Colonic mucosa (tissue), 4 donors: ENCODE data around the gene PAGR1. TPM values are rescaled to one million over a fixed set of nuclear protein-coding genes. Genes with fewer than 3 reads are reported as not detected.

Experiments used
- DNase-seq: peaks from one replicate; pipeline ENCODE4 v3.0.0-alpha.2; 2020
- H3K27ac ChIP-seq: fragments of 200-600 bp; one replicate; pipeline ENCODE4 v1.8.0; 2021
- H3K27me3 ChIP-seq: fragments of 200-600 bp; one replicate; pipeline ENCODE4 v1.8.0; 2021
- H3K36me3 ChIP-seq: fragments of 200-600 bp; one replicate; pipeline ENCODE4 v1.8.0; 2021
- H3K4me1 ChIP-seq: fragments of 200-600 bp; one replicate; pipeline ENCODE4 v1.8.0; 2021; ENCODE audit warnings: mild to moderate bottlenecking
- H3K4me3 ChIP-seq: fragments of 200-600 bp; one replicate; pipeline ENCODE4 v1.8.0; 2021
- H3K9ac ChIP-seq, 2 donors: one replicate each; pipeline ENCODE4 v1.7.0; 2013; ENCODE audit warnings: control low read depth in 2 of 2, low read depth in 2 of 2, low read length in 2 of 2
- H3K9me3 ChIP-seq: fragments of 200-600 bp; one replicate; pipeline ENCODE4 v1.8.0; 2021
- intact Hi-C: fragments of 100-400 bp; cut with DNase I; formaldehyde crosslinking; loops from one replicate; pipeline ENCODE4 v1.14.1; 2022
- total RNA-seq, 2 donors: library from RNA; stranded (reverse); fragmentation: NEBNext Ultra II Directional in 1 of 2; extraction: Animal tissue kit (Norgen Biotek cat#: 25700) in 1 of 2; gene quantifications; one replicate each; pipeline ENCODE4 v1.2.1, GENCODE V29; 2021
- TF ChIP-seq, protein P1 (sequence below): fragments of 200-600 bp; IDR thresholded peaks from one replicate; pipeline ENCODE4 v1.8.0; 2022; ENCODE audit warnings: antibody characterized with exemption, mild to moderate bottlenecking
- donor health status: healthy.
- donor health status: DM: no; HTN: no; CAD: no.
- donor health status: DM: no; HTN: no; CAD: no.

The PAGR1 gene
- total RNA-seq, 2 donors from 2014 or later, result 16.0 to 45.0 TPM

DNA sequence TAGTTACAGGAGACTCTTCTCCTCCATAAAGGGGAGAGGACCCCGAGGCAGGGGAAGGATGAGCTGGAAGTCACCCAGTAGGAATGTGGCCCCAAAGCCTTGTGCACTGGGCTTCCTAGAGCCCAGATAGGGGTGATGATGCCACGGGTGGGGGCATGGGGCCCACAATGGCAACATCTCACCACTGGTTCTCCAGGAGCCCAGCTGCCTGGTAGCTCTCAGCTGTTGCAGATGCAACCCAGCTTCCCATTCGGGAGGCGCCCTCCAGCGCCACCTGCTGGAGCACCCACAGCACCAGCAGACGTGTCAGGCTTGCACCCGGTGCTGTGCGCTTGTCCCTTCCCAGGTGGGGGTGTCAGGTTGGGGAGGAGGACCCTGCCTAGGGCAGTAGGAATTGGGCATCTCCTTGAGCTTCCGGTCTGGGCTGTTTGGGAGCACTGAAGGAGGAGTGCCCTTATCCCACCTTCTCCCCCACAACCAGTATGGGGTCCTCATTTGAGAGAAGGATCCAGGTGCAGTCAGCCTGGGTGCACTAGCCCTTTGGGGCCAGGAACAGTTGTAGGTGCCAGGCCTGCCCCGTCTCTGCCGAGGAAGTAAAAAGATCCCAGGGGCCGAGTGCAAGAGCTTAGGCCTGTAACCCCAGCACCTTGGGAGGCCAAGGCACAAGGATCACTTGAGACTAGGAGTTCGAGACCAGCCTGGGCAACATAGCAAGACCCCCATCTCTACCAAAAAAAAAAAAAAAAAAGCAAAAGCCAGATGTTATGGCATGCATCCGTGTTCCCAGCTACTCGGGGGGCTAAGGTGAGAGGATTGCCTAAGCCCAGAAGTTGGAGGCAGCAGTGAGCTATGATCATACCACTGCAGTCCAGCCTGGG, 32.7 kb downstream of the PAGR1 start:
- H3K27me3 ChIP-seq, result no peaks in the 10 kb centered on the region
- intact Hi-C loops, result no loop called here
- H3K9ac ChIP-seq, result peak overlapping the region in 1 of 2 donors; percentile 34
- TF ChIP-seq, protein P1, sequence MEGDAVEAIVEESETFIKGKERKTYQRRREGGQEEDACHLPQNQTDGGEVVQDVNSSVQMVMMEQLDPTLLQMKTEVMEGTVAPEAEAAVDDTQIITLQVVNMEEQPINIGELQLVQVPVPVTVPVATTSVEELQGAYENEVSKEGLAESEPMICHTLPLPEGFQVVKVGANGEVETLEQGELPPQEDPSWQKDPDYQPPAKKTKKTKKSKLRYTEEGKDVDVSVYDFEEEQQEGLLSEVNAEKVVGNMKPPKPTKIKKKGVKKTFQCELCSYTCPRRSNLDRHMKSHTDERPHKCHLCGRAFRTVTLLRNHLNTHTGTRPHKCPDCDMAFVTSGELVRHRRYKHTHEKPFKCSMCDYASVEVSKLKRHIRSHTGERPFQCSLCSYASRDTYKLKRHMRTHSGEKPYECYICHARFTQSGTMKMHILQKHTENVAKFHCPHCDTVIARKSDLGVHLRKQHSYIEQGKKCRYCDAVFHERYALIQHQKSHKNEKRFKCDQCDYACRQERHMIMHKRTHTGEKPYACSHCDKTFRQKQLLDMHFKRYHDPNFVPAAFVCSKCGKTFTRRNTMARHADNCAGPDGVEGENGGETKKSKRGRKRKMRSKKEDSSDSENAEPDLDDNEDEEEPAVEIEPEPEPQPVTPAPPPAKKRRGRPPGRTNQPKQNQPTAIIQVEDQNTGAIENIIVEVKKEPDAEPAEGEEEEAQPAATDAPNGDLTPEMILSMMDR, result peak; percentile 90
- no peak overlapping the region for H3K4me3 ChIP-seq
- H3K36me3 ChIP-seq, result peaks cover 39% of the 10 kb centered on the region
- no peaks in the 10 kb centered on the region for H3K9me3 ChIP-seq
- DNase-seq, result peak; percentile 84
- no peaks in the 10 kb centered on the region for H3K4me1 ChIP-seq
- H3K27ac ChIP-seq, result no peak overlapping the region

- intact Hi-C loops, result no loop called here
- Histone ChIP-seq H3K4me1 (no peaks in the 10 kb centered on the region), H3K27me3 (no peaks in the 10 kb centered on the region), H3K9ac (no peak overlapping the region), H3K36me3 (peaks cover 32% of the 10 kb centered on the region), H3K27ac (no peak overlapping the region), H3K4me3 (no peak overlapping the region), H3K9me3 (no peaks in the 10 kb centered on the region)
- TF ChIP-seq, protein P1, result no peak
- DNase-seq, result no peak
These were observed 33.6 kb downstream of the PAGR1 start for GRCh38 chr16:29849505-29849904.

DNA sequence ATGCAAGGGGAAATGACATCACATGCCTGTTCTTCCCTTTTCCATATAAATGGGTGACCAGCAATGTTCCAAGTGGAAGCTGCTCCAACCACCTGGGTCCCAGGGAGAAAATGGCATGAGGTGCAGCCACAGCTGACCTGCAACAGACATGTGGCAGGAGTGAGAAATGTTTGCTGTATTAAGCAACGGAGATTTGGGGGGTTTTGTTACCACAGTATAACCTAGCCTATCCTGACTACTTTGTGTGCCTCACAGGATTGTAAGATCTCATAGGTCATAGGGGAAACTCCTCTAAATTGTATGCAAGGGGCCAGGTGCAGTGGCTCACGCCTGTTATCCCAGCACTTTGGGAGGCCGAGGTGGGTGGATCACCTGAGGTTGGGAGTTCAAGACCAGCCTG, 35.0 kb downstream of the PAGR1 start:
- Histone ChIP-seq H3K4me3 (no peak overlapping the region), H3K27me3 (no peaks in the 10 kb centered on the region), H3K9me3 (no peaks in the 10 kb centered on the region), H3K27ac (no peak overlapping the region), H3K9ac (no peak overlapping the region), H3K4me1 (no peaks in the 10 kb centered on the region), H3K36me3 (peaks cover 17% of the 10 kb centered on the region)
- TF ChIP-seq, protein P1, result no peak
- intact Hi-C loops, result loop anchor here (2.0 to 10.0 kb wide), 3 partner anchors 14 to 156 kb away; partner anchors contain the start of gene PRRT2
- DNase-seq, result no peak

GRCh38 chr16:29852654-29853053, 36.7 kb downstream of the PAGR1 start:
- no peak for DNase-seq
- Histone ChIP-seq H3K4me3 (no peak overlapping the region), H3K4me1 (no peaks in the 10 kb centered on the region), H3K36me3 (peaks cover under 1% of the 10 kb centered on the region), H3K9me3 (no peaks in the 10 kb centered on the region), H3K27me3 (no peaks in the 10 kb centered on the region), H3K9ac (no peak overlapping the region), H3K27ac (peak overlapping the region; percentile 34)
- intact Hi-C loops, result loop anchor here (5.0 to 10.0 kb wide), 2 partner anchors 40 to 158 kb away; partner anchors contain the start of gene PRRT2
- TF ChIP-seq, protein P1, result no peak

DNA sequence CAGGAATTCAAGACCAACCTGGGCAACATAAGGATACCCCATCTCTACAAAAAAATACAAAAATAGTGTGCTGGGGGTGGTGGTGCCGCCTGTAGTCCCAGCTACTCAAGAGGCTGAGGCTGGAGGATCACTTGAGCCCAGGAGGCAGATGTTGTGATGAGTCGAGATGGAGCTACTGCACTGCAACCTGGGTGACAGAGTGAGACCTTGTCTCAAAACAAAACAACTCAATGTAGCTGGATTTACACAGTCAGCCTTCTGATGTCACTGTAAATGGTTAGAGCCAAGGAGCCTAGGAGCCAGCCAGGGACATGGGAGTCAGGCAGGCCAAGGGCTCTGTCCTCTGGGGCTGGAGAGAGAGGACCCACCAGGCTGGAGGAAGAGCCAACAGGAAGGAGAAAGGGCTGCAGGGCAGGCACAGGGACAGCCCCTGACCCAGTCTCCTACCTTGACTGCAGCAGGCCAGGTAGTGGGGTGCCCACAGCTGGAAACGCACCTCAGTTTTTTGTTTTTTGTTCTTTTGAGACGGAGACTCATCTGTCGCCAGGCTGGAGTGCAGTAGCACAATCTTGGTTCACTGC, 38.7 kb downstream of the PAGR1 start:
- no peak overlapping the region for H3K4me3 ChIP-seq
- H3K27ac ChIP-seq, result no peak overlapping the region
- TF ChIP-seq, protein P1, result no peak
- no peak overlapping the region for H3K9ac ChIP-seq
- H3K27me3 ChIP-seq, result no peaks in the 10 kb centered on the region
- no peak for DNase-seq
- intact Hi-C loops, result loop anchor here (5.0 to 10.0 kb wide), 2 partner anchors 42 to 160 kb away; partner anchors contain the start of gene PRRT2
- H3K4me1 ChIP-seq, result no peaks in the 10 kb centered on the region
- H3K9me3 ChIP-seq, result no peaks in the 10 kb centered on the region
- H3K36me3 ChIP-seq, result no peaks in the 10 kb centered on the region
